ENCODE measurements around the gene DCTN2. TPM values are rescaled to one million over a fixed set of nuclear protein-coding genes. Genes with fewer than 3 reads are reported as not detected.
A peak's percentile ranks its signal among the peaks of the same experiment; 100 is the strongest.
"Not testable (repeated sequence)": the region's sequence is repeated elsewhere in the genome, so short reads cannot be mapped to it uniquely, and the experiment has no call there.

Gene DCTN2
- total RNA-seq, 1 donor from 2014 or later = 107 TPM

- H3K4me1 ChIP-seq (ENCODE audit: insufficient read depth, low read length) = peaks cover 16% of the 10 kb centered on the region
- FAIRE-seq = no peak
- peaks cover 12% of the 10 kb centered on the region for H3K4me1 Mint-ChIP-seq (ENCODE audit: low read depth, unreplicated experiment)
- peaks cover 11% of the 10 kb centered on the region for H3K36me3 Mint-ChIP-seq (ENCODE audit: low read depth, unreplicated experiment)
- no peak within 1 kb of the TSS for H3K27ac ChIP-seq (ENCODE audit: low read depth, low read length)
- H3K4me2 ChIP-seq (ENCODE audit: low read length) = peak within 1 kb of the TSS; percentile 96
- H3K27ac Mint-ChIP-seq (ENCODE audit: unreplicated experiment) = peak within 1 kb of the TSS; percentile 83
- peaks cover 2% of the 10 kb centered on the region for H3K9me3 Mint-ChIP-seq (ENCODE audit: unreplicated experiment)
- H4K20me1 ChIP-seq (ENCODE audit: insufficient read depth, low read length) = peaks cover 16% of the 10 kb centered on the region
- TF ChIP-seq CTCF (IDR thresholded peaks at IDR 0.05; ENCODE audit: insufficient read depth, low read depth, low read length) (no peak), EZH2 (IDR thresholded peaks at IDR 0.05; ENCODE audit: insufficient read depth, low read length) (no peak)
- no peaks in the 10 kb centered on the region for H3K9me3 ChIP-seq (ENCODE audit: insufficient read depth, low read depth, low read length)
- DNase-seq (ENCODE audit: low read depth) = peak; percentile 14
- H3K36me3 ChIP-seq (ENCODE audit: insufficient read depth, low read length) = no peaks in the 10 kb centered on the region
- peaks cover 4% of the 10 kb centered on the region for H3K79me2 ChIP-seq (ENCODE audit: insufficient read depth, low read length)
- H3K27me3 Mint-ChIP-seq (ENCODE audit: low read depth, unreplicated experiment) = no peaks in the 10 kb centered on the region
- H3K9ac ChIP-seq (ENCODE audit: low read length) = peak within 1 kb of the TSS; percentile 71
- no peaks in the 10 kb centered on the region for H3K27me3 ChIP-seq (ENCODE audit: insufficient read depth, low read length)
- peak within 1 kb of the TSS; percentile 94 for H2AFZ ChIP-seq (ENCODE audit: low read depth, low read length)
- peak within 1 kb of the TSS; percentile 71 for H3K4me3 ChIP-seq (ENCODE audit: insufficient read depth, low read depth, low read length)
- peak within 1 kb of the TSS; percentile 96 for H3K4me3 Mint-ChIP-seq (ENCODE audit: unreplicated experiment)
Observed at GRCh38 chr12:57590864-57591781, 44.1 kb upstream of the DCTN2 start, which contains the start of gene PIP4K2C. Gene PIP4K2C (plus strand): TSS chr12:57591192. CDS start chr12:57591290, 98 bp downstream.

GRCh38 chr12:57590479-57590863 is 43.5 kb upstream of the DCTN2 start:
- peaks cover 4% of the 10 kb centered on the region for H3K79me2 ChIP-seq (ENCODE audit: insufficient read depth, low read length)
- no peak overlapping the region for H3K27ac ChIP-seq (ENCODE audit: low read depth, low read length)
- no peaks in the 10 kb centered on the region for H3K9me3 ChIP-seq (ENCODE audit: insufficient read depth, low read depth, low read length)
- H3K9ac ChIP-seq (ENCODE audit: low read length) = peak overlapping the region; percentile 71
- no peaks in the 10 kb centered on the region for H3K27me3 ChIP-seq (ENCODE audit: insufficient read depth, low read length)
- peaks cover 12% of the 10 kb centered on the region for H3K4me1 Mint-ChIP-seq (ENCODE audit: low read depth, unreplicated experiment)
- peak overlapping the region; percentile 38 for H3K27ac Mint-ChIP-seq (ENCODE audit: unreplicated experiment)
- no peaks in the 10 kb centered on the region for H3K36me3 ChIP-seq (ENCODE audit: insufficient read depth, low read length)
- peak overlapping the region; percentile 96 for H3K4me3 Mint-ChIP-seq (ENCODE audit: unreplicated experiment)
- no peaks in the 10 kb centered on the region for H3K27me3 Mint-ChIP-seq (ENCODE audit: low read depth, unreplicated experiment)
- H2AFZ ChIP-seq (ENCODE audit: low read depth, low read length) = peak overlapping the region; percentile 94
- H3K36me3 Mint-ChIP-seq (ENCODE audit: low read depth, unreplicated experiment) = peaks cover 10% of the 10 kb centered on the region
- peak overlapping the region; percentile 71 for H3K4me3 ChIP-seq (ENCODE audit: insufficient read depth, low read depth, low read length)
- TF ChIP-seq EZH2 (IDR thresholded peaks at IDR 0.05; ENCODE audit: insufficient read depth, low read length) (no peak), CTCF (IDR thresholded peaks at IDR 0.05; ENCODE audit: insufficient read depth, low read depth, low read length) (no peak)
- H3K4me2 ChIP-seq (ENCODE audit: low read length) = peak overlapping the region; percentile 96
- DNase-seq (ENCODE audit: low read depth) (no peak), FAIRE-seq (no peak)
- H4K20me1 ChIP-seq (ENCODE audit: insufficient read depth, low read length) = peaks cover 16% of the 10 kb centered on the region
- H3K4me1 ChIP-seq (ENCODE audit: insufficient read depth, low read length) = peaks cover 16% of the 10 kb centered on the region
- no peaks in the 10 kb centered on the region for H3K9me3 Mint-ChIP-seq (ENCODE audit: unreplicated experiment)

GRCh38 chr12:57588951-57589610 is 42.1 kb upstream of the DCTN2 start:
- H3K4me3 Mint-ChIP-seq (ENCODE audit: unreplicated experiment); H2AFZ ChIP-seq (ENCODE audit: low read depth, low read length); FAIRE-seq; H3K36me3 ChIP-seq (ENCODE audit: insufficient read depth, low read length); H3K27ac ChIP-seq (ENCODE audit: low read depth, low read length); H3K36me3 Mint-ChIP-seq (ENCODE audit: low read depth, unreplicated experiment); H3K4me3 ChIP-seq (ENCODE audit: insufficient read depth, low read depth, low read length); H3K9me3 Mint-ChIP-seq (ENCODE audit: unreplicated experiment); H3K27me3 Mint-ChIP-seq (ENCODE audit: low read depth, unreplicated experiment); H3K27ac Mint-ChIP-seq (ENCODE audit: unreplicated experiment); DNase-seq (ENCODE audit: low read depth); H3K79me2 ChIP-seq (ENCODE audit: insufficient read depth, low read length); H3K9me3 ChIP-seq (ENCODE audit: insufficient read depth, low read depth, low read length); H3K27me3 ChIP-seq (ENCODE audit: insufficient read depth, low read length); H3K9ac ChIP-seq (ENCODE audit: low read length); H3K4me2 ChIP-seq (ENCODE audit: low read length): not testable (repeated sequence)
- peaks cover 12% of the 10 kb centered on the region for H3K4me1 Mint-ChIP-seq (ENCODE audit: low read depth, unreplicated experiment)
- peaks cover 16% of the 10 kb centered on the region for H3K4me1 ChIP-seq (ENCODE audit: insufficient read depth, low read length)
- H4K20me1 ChIP-seq (ENCODE audit: insufficient read depth, low read length) = peaks cover 16% of the 10 kb centered on the region

Data from astrocyte (in vitro differentiated cells and primary cell).